GM12801 (cell line): ENCODE measurements around the gene SERPINH1.

Experiments used
- TF ChIP-seq, protein P1 (sequence below): IDR thresholded peaks from one replicate; pipeline ENCODE4 v1.5.1; 2011; ENCODE audit warnings: control low read depth; ENCODE audit not compliant: insufficient read length; ENCODE audit errors: extremely low read depth

SERPINH1 gene

GRCh38 chr11:75597636-75598035 lies 35.6 kb downstream of the SERPINH1 start:
- TF ChIP-seq, protein P1, sequence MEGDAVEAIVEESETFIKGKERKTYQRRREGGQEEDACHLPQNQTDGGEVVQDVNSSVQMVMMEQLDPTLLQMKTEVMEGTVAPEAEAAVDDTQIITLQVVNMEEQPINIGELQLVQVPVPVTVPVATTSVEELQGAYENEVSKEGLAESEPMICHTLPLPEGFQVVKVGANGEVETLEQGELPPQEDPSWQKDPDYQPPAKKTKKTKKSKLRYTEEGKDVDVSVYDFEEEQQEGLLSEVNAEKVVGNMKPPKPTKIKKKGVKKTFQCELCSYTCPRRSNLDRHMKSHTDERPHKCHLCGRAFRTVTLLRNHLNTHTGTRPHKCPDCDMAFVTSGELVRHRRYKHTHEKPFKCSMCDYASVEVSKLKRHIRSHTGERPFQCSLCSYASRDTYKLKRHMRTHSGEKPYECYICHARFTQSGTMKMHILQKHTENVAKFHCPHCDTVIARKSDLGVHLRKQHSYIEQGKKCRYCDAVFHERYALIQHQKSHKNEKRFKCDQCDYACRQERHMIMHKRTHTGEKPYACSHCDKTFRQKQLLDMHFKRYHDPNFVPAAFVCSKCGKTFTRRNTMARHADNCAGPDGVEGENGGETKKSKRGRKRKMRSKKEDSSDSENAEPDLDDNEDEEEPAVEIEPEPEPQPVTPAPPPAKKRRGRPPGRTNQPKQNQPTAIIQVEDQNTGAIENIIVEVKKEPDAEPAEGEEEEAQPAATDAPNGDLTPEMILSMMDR: no peak

DNA sequence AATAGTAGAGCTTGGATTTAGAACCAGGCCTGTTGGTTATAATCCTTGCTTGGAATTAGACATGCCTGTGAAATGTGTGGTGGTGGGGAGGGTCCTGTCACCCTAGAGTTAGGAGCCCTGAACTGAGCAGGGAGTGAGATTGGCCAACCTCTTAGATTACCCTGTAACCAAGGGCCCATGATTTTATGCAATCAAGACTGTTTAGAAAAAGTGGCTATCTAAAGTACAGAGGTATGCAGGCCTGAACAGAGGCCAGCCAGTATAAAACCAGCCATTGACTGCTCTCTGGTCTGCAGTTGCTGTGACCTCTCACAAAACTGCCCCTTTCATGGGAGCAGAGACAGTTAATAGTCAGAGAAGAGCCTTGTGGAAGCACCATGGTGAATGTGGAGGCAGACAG lies 36.2 kb downstream of the SERPINH1 start:
- TF ChIP-seq, protein P1: no peak

GRCh38 chr11:75598900-75599299 lies 36.8 kb downstream of the SERPINH1 start:
- TF ChIP-seq, protein P1: no peak

DNA sequence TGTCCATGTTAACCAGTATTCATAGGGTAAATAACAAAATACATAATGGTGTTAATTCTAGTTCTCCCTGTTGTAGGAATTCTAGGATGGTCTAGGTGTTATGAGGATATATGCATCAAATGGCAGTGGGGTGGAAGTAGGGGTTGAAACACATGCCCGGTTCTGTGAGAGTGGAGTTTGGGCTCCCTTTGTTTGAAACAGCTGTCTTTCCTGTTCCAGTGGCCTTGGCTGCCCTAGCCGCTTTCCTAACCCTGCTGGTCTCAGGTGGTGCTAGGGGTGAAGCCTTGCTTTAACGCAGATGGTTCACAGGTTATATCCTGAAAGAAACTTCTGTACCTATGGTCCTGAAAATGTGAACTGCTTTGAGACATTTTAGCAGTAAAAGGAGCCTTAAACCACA lies 38.3 kb downstream of the SERPINH1 start:
- TF ChIP-seq, protein P1: no peak

DNA sequence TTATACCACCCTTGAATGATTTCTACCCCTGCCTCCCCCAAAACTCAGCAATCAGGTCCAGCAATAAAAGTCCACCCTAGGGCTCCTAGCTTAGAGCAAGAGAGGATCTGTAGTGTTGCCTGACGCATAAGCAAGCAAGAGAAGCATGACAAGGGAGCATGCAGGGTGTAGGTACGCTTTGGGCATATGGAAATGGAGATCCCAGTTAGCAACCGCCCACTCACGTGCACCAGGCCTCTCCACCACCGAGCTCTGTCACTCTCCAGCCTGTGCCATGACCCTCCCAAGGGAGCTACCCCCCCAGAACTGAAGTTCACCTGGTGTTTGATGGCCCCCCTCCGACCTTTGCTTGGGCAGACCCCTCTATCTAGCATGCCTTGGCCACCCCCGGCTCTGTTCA lies 39.4 kb downstream of the SERPINH1 start:
- TF ChIP-seq, protein P1: no peak

GRCh38 chr11:75602951-75603350 lies 40.9 kb downstream of the SERPINH1 start:
- TF ChIP-seq, protein P1: no peak

DNA sequence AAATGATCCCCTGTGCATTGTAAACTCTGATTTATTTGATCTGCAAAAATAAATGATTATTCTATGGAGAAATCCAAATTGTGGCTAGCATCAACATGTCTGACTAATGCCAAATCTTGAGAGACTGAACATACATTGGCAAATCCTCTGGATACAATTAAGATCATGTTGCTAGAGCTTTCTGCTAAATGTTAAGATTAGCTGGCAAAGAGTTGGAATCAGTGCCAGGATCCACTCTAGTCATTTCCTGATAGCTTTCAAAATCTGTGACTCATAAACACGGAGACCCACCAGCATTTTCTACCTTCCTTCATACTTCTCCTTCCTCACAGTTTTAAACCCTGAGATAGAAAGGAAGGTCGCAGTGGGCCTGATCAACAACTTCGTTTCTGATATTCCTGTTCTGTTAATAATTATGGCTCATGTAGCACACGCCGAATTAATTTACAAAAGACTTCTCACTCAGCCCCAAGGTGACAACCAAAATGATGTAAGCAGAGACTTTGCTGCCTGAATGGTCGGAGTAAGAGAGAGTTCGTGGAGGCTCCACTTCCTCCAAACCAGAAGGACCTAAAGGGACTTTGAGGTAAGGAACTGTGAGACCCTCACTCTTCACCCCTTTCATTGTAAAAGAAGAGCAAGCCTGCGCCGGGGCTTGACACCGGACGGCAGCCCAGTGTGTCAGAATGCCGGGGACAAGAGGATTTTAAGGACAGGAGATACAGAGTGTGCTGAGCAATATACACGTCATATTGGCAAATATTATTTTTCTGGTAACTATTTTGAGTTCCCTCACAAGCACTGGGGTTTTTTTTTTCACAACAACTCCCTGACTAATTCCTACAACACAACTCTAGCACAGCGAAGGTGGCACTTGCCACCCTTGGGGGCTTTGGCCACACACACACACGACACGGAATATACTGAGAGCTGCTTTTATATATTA lies 42.0 kb downstream of the SERPINH1 start:
- TF ChIP-seq, protein P1: no peak
